Activated CD4-positive, CD25-positive, alpha-beta regulatory T cell (primary cell): ENCODE results near the gene APBA3.

Source experiments
- DNase-seq, 4 experiments: peaks; one replicate each; lab custom pipeline; 2025; lab: John Stamatoyannopoulos, UW

The APBA3 gene

GRCh38 chr19:3761382-3762129 is at the start of gene APBA3:
Gene APBA3 (minus strand): TSS chr19:3761692. CDS start chr19:3760264, 1,428 bp downstream.
- DNase-seq = peak; percentile 86 to 97 (median 90)

- no peak for DNase-seq
Observed at GRCh38 chr19:3810708-3811355, 49.3 kb upstream of the APBA3 start.

GRCh38 chr19:3809881-3810707 is 48.6 kb upstream of the APBA3 start:
- no peak for DNase-seq

- DNase-seq = no peak
Observed at GRCh38 chr19:3808420-3809143, 47.1 kb upstream of the APBA3 start.

GRCh38 chr19:3807574-3808354 is 46.3 kb upstream of the APBA3 start:
- no peak for DNase-seq

DNA sequence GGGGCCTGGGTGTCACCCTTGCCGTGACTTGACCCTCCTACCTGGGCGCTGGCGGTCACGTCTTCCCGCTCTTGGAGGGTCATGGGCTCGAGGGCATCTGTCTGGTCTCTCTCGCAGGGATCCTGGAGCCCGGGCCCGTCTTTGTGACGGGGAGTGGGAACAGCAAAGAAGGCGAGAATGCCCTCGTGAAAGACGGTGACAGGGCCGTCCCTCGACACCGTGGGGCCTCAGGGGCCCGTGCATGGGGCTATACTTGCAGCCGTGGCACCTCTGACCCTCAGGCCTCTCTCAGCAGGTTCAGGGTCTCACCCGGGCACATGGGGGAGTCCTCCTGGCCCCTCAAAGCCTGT is 45.6 kb upstream of the APBA3 start:
- no peak for DNase-seq

DNA sequence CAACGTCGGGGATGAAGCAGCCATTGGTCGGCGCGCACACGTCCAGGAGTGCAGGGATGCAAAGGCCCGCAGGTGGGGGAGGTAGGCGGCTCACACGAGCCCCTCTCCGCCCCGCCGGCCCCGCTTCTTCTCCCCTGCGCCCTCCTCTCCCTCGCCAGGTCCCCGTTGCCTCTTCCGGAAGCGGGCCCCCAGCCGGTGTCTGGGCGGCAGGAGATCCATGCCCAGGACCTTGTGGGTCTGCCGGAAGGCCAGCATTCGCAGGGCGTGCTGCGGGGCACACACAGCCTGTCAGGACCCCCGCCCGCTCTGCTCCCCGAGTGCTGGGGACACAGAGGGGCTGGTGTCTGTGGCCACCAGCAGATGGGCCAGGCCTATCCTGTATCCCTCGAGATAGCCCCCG is 44.4 kb upstream of the APBA3 start:
- DNase-seq = no peak

DNA sequence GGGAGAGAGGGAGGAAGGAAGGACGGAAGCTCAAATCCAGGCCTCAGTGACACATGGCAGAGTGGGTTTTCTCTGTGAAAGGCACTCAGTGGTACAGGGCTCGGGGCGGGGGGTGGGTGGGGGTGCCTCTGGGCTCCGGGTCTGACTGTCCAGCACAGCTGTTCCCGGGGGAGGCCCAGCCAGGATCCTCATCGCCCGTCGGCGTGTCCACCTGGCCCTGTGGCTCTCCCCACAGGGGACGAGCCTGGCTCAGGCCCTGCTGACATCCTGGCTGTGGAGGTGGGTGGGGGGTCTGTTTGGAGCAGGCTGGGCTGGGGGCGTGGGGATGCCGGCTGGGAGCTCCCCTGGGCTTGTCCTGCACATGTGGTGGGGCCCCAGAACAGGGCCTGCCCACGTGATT is 42.9 kb upstream of the APBA3 start:
- no peak for DNase-seq

GRCh38 chr19:3803986-3804385 is 42.5 kb upstream of the APBA3 start:
- DNase-seq = no peak

- DNase-seq = no peak
Observed at GRCh38 chr19:3803114-3803888, 41.8 kb upstream of the APBA3 start.

DNA sequence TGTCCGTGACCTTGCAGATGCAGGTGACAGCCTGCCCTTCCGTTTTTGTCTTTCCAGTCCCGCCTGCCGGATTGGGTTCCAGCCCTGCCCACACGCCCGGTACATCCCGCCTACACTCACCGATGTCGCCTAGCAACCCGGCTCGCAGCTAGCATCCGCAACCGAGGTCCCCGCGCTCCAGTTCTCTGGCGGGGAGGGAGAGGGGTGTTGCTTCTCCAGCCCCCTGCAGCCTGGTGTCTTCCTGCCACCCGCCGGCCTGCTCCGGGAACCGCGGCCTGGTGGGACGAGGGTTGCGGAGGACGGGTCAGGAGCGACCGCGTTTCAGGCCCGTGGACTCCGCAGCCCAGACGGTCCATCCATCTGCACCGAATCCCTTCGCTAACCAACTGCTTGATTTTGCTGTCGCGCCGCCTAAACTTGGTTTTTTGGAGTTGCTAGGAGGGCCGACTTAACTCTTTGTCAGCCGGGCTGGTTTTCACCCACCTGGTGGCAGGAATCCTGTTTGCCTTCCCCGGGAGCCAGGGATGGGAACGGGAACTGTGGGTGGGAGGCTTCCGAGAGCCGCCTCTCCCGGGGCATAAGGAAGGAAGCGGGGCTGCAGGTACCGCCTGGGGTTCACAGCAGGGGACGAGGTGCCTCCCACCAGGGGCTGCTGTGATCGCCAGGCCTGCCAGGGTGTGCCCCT is 40.1 kb upstream of the APBA3 start:
- peak in 2 of 4 experiments; percentile 21 to 23 for DNase-seq

DNA sequence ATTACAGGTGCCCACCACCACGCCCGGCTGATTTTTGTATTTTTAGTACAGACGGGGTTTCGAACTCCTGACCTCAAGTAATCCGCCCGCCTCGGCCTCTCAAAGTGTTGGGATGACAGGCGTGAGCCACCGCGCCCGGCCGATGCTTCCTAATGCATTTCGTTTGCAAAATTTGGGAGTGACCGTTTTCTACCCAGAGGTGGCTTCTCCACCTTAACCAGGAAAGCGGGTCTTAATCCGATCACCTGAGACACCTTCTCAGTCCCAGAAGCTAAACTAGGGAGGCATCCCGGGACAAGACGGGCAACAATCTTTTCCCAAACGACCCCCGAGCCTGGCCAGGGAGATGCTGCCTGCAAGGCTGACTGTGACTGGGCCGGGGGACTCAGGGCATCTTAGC is 39.5 kb upstream of the APBA3 start:
- DNase-seq = no peak

DNA sequence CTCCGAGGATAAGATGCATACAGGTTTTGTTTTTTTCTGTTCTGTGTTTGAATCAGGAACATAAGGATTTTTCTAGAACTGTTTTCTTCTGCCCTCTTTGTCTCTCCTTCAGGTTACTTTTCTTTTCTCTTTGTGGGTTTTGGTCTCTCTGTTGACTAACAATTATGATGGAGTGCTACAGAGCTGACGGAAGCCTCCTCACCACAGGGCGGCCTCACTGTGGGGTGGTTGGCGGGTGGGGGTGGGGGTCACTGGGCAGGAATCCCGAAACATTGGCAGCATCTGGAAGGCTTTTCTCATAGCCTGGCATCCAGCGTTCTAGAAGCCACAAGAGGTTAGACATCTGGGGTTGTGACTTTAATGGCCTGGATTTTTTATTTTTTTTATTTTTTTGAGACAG is 36.6 kb upstream of the APBA3 start:
- no peak for DNase-seq

DNA sequence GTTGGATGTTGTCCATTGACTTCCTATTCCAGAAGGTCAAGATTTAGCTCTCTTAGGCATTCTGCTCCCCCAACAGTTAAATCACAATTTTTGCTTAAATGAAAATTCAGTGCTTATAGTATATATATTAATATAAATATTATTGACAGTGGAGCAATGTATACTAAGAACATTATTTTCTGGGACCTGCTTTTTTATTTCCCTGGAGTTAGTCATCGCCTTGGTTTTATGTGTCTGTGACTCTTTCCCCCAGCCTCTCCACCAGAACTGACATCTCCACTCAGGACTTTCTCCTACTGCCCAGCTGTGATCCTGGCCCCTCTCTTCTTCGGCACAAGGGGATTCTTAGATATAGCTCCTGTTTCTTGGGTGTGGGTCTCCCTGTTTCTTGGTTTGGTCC is 34.9 kb upstream of the APBA3 start:
- DNase-seq = no peak

DNA sequence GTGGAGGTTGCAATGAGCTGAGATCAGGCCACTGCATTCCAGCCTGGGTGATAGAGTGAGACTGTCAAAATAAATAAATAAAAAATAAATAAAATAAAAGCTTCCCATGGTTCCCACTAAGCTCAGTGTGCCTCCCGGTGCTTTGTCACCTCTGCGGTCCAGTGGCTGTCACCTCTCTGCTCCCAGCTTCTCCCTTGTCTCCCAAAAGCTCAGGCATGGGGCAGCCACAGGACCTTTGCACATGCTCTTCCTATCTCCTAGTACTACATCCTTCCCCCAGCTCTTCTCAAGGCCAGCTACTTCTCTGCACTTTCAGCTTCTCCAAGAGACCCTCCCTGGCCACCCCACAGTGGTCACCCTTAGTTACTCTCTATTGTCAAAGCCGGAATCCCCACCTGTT is 32.3 kb upstream of the APBA3 start:
- DNase-seq = no peak

- DNase-seq = no peak
Observed at GRCh38 chr19:3792114-3792513, 30.6 kb upstream of the APBA3 start.

DNA sequence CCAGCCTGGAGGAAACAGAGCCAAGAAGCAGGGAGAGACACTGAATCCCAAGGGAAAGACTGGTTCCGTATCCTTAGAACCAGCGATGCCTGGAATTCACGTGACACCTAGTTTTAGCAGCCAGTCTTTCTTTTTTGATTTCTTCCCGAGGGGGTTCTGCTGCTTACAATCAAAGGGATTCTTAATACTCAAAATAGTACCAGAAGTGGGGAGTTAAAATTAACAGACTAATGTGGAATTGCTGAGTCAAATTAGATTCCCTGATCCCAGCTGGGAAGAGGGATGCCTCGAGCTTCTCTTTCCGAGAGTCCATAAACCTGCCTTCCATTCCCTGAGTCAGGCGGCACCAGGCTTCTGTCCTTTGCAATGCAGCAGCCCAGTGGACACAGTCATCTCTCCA is 29.4 kb upstream of the APBA3 start:
- no peak for DNase-seq

DNA sequence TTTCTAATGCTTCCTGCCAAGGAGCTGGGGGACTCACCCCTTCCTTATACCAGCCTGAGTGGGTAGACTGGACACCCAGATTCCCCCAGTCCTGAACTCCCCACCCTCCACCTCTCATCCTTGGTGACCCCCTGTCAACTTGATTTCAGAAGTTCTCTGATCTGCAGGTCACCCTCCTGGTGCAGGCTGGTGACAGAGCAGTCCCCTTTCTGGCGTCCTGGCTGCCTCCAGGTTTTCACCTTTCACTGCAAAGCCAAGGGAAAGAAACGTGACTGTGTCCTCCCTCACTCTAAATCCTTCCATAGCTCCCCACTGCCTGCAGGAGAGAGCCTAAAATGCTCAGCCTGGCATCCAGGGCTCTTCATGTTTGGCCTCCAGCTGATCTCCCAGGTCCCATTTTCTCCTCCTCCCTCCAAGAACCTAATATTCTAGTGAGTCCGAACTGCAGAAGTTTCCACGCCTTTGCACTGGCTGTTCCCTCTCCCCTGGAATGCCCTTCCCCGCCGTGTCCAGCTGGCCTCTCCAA is 28.8 kb upstream of the APBA3 start:
- no peak for DNase-seq

DNA sequence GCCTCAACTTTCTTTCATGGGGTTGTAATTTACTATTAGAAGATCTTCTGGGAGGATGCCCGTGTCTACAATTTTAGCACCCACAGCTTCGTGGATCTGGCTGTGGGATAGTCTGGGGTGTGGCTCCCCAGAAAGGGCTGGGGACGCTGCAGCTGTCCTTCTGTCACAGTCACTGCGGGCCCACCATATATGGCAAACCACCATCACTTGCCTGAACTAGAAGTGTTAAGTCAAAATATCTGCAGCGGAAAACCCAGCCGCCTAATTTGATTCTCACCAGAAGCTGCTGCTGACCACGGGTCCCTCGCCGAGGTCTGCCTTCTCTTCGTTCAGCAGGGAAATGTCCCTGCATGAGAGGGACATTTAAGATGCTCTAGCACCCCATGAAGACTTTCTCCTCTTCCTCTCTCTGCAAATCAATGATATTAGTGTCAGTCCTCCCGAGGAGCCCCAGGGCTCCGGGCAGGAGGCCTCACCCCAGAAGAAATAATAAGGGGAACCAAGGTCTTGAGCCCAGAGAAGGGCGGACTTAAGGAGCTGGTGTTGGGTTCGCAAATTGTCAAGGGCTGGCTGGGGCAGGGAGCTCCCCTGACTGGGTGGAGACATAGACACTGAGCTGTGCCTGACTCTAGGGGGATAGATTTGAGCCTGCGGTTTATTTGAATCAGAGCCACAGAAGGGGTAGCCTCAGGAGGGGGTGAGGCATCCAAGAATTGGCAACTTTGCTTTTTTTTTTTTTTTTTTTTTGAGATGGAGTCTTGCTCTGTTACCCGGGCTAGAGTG is 27.7 kb upstream of the APBA3 start:
- no peak for DNase-seq
